Adrenal gland (tissue), 12 donors: Measurements from ENCODE around the gene CLASRP. TPM values are rescaled to one million over a fixed set of nuclear protein-coding genes. Genes with fewer than 3 reads are reported as not detected.

Experiments
- DNase-seq, 7 donors: peaks; one replicate each; pipeline ENCODE4 v3.0.0-alpha.2; 2019 to 2020
- H3K27ac ChIP-seq, 5 donors: fragments of 200-600 bp; sonication (generic) in 4 of 5; 1 replicate in 3 of 5; 2 replicates in 2 of 5; pipeline versions ENCODE4 v1.5.1 to v1.8.0; 2016 to 2020; ENCODE audit warnings: mild to moderate bottlenecking in 1 of 5
- H3K27me3 ChIP-seq: fragments of 200-600 bp; 2 replicates; pipeline ENCODE4 v1.8.0; 2021
- H3K36me3 ChIP-seq, 2 donors: fragments of 200-600 bp; replicated peaks in 1 of 2; 1 replicate in 1 of 2; 2 replicates in 1 of 2; pipeline versions ENCODE4 v1.5.1 to v1.8.0; 2018 to 2022
- H3K4me1 ChIP-seq, 2 donors: fragments of 200-600 bp; replicated peaks in 1 of 2; 1 replicate in 1 of 2; 2 replicates in 1 of 2; pipeline versions ENCODE4 v1.5.1 to v1.8.0; 2018 to 2021
- H3K4me3 ChIP-seq, 4 donors: fragments of 200-600 bp; sonication (generic) in 3 of 4; one replicate each; pipeline ENCODE4 v1.5.1; 2016 to 2018
- H3K9me3 ChIP-seq, 3 donors: fragments of 200-600 bp; sonication (generic) in 1 of 3; replicated peaks in 1 of 3; 1 replicate in 2 of 3; 2 replicates in 1 of 3; pipeline versions ENCODE4 v1.5.1 to v1.8.0; 2016 to 2021
- POLR2A ChIP-seq, 2 donors: fragments of 450-650 bp; IDR thresholded peaks; one replicate each; pipeline ENCODE4 v1.6.1; 2017; ENCODE audit warnings: antibody characterized with exemption in 2 of 2, mild to moderate bottlenecking in 2 of 2, moderate library complexity in 1 of 2
- WGBS, 4 donors: extraction: QIAGEN DNeasy Blood & Tissue Kit in 2 of 4; methylation state at CpG; one replicate each; pipeline versions ENCODE4 v1.1.5 to v1.1.7; 2013 to 2017; 5-methylcytosine and 5-hydroxymethylcytosine counted together
- intact Hi-C, 2 donors: fragments of 100-400 bp; cut with DNase I; formaldehyde crosslinking; loops; one replicate each; pipeline versions ENCODE4 v1.14.1 to v1.15.0; 2022 to 2023
- polyA plus RNA-seq, 3 donors: library from polyadenylated mRNA; stranded (reverse); fragments of 200-250 nt in 2 of 3; fragments of 350-450 nt in 1 of 3; fragmentation: Illumina TruSeq in 1 of 3; extraction: RNeasy Lipid Tissue Mini Kit (QIAGEN cat#74804) in 1 of 3; gene quantifications; one replicate each; pipeline ENCODE4 v1.2.3, GENCODE V29; 2013 to 2014
- total RNA-seq, 9 donors: library from RNA; depleted of rRNA in 4 of 9; stranded (reverse); fragments of >200 nt in 4 of 9; fragments of 120-200 nt in 1 of 9; fragmentation: NEBNext Ultra II Directional in 1 of 9; extraction: Animal tissue kit (Norgen Biotek cat#: 25700) in 1 of 9; gene quantifications; one replicate each; pipeline versions ENCODE4 v1.1.0 to v1.2.4, GENCODE V29; 2013 to 2023
- TF ChIP-seq, protein P1 (sequence below), 6 experiments: fragments of 450-650 bp in 4 of 6; fragments of 200-600 bp in 2 of 6; sonication (generic) in 1 of 6; IDR thresholded peaks; 1 replicate in 5 of 6; 2 replicates in 1 of 6; pipeline versions ENCODE4 v1.5.1 to v1.8.0; 2016 to 2021; ENCODE audit warnings: antibody characterized with exemption in 6 of 6, mild to moderate bottlenecking in 2 of 6, moderate library complexity in 1 of 6
- donor health status: healthy with polysubstance abuse.
- donor health status: Bipolar disorder and iron deficiency.
- donor health status: DM: yes; HTN: yes; CAD: no.
- donor health status: DM: no; HTN: no; CAD: no.
- donor health status: DM: no; HTN: no; CAD: no.
- donor health status: DM: yes; HTN: yes; CAD: no.

CLASRP gene
- total and polyA plus RNA-seq, 12 donors, result 19.8 to 730 (median 64.7) TPM

DNA sequence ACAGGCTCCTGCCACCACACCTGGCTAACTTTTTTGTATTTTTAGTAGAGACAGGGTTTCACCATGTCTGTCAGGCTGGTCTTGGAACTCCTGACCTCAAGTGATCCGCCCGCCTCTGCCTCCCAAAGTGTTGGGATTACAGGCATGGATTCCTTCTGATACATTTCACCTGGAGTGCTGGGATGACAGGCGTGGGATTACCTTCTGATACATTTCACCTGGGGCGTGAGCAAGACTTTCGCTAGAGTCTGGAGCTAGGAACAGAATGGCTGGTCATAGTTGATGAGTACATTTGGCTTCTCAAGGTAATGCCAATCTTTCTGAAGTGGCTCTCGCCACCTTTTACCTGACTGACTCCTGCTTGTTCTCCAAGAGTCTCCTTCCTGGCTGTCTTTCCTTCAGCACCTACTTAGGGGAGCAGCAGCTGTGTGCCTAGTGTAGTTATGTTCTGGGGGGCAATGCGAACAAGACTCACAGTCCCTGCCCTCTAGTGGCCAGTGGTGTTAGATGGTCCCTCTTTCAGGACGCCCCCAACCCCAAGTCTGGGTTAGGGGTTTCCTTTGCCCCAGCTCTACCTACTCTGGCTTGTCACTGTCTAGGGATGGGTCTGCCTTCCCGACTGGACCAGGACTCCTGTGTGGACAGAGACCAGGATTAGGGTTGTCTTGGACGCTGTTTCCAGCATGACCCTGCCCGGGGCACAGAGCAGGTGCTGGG is 73.4 kb downstream of the CLASRP start:
- TF ChIP-seq, protein P1, sequence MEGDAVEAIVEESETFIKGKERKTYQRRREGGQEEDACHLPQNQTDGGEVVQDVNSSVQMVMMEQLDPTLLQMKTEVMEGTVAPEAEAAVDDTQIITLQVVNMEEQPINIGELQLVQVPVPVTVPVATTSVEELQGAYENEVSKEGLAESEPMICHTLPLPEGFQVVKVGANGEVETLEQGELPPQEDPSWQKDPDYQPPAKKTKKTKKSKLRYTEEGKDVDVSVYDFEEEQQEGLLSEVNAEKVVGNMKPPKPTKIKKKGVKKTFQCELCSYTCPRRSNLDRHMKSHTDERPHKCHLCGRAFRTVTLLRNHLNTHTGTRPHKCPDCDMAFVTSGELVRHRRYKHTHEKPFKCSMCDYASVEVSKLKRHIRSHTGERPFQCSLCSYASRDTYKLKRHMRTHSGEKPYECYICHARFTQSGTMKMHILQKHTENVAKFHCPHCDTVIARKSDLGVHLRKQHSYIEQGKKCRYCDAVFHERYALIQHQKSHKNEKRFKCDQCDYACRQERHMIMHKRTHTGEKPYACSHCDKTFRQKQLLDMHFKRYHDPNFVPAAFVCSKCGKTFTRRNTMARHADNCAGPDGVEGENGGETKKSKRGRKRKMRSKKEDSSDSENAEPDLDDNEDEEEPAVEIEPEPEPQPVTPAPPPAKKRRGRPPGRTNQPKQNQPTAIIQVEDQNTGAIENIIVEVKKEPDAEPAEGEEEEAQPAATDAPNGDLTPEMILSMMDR (IDR thresholded peaks at IDR 0.05), result no peak
- TF ChIP-seq POLR2A (IDR thresholded peaks at IDR 0.05), result no peak
- 90 to 96% (median 93%) methylated on average over 10 to 11 of the region's 11 CpGs for WGBS, 4 donors
- intact Hi-C loops, result no loop called here
- no peaks in the 10 kb centered on the region for H3K27me3 ChIP-seq
- no peak overlapping the region for H3K4me3 ChIP-seq
- H3K36me3 ChIP-seq, result no peaks in the 10 kb centered on the region
- H3K27ac ChIP-seq, result no peak overlapping the region
- no peaks in the 10 kb centered on the region for H3K9me3 ChIP-seq
- peaks cover 2 to 30% of the 10 kb centered on the region in 2 donors for H3K4me1 ChIP-seq
- no peak for DNase-seq

DNA sequence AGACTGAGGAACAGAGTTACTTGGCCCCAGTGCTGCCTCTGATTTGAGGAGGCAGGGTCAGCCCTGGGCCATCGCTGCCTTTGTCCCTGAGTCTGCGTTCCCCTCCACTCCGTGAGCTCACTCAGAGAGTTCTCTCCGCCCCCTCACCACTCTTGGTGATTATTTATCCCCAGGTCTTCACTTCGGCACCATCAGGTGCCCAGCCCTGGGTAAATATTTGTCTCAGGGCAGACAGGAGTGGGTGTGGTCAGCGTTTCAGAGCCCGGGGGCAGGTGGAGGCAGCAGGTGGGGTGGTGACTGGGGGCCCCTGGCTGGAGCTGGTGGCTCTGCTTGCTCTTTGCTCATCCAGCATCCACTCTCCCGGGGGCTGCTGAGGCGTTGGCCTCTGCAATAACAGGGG is 74.8 kb downstream of the CLASRP start:
- H3K27ac ChIP-seq, result no peak overlapping the region
- peaks cover 15 to 34% of the 10 kb centered on the region in 2 donors for H3K4me1 ChIP-seq
- WGBS, 4 donors, result 47 to 81% (median 70%) methylated on average over 7 to 9 of the region's 9 CpGs
- no peaks in the 10 kb centered on the region for H3K27me3 ChIP-seq
- no peaks in the 10 kb centered on the region for H3K9me3 ChIP-seq
- TF ChIP-seq POLR2A (IDR thresholded peaks at IDR 0.05), result no peak
- TF ChIP-seq, protein P1 (IDR thresholded peaks at IDR 0.05), result no peak
- H3K36me3 ChIP-seq, result no peaks in the 10 kb centered on the region
- DNase-seq, result no peak
- intact Hi-C loops, result no loop called here
- no peak overlapping the region for H3K4me3 ChIP-seq

DNA sequence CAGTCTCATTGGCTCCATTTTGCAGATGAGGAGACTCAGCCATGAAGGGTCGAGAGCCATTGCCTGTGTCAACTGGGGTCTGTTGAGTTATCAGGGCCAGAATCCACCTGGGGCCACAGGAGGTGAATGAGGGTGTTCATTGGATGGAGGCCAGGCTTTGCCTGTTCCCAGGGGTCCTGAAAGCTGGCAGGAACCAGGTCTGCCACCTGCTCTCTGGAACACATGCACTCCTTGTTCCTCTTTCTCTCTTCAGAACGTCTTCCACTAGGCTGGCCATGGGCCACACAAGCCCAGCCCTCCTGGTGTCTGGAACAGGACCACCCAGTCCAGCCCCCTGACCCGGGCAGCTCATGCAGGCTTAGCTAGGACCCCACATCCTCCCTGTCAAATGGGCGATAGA is 75.3 kb downstream of the CLASRP start:
- no peaks in the 10 kb centered on the region for H3K9me3 ChIP-seq
- H3K4me3 ChIP-seq, result no peak overlapping the region
- TF ChIP-seq, protein P1 (IDR thresholded peaks at IDR 0.05), result no peak
- no peak for TF ChIP-seq POLR2A (IDR thresholded peaks at IDR 0.05)
- no peaks in the 10 kb centered on the region for H3K36me3 ChIP-seq
- peaks cover 18 to 39% of the 10 kb centered on the region in 2 donors for H3K4me1 ChIP-seq
- no peak for DNase-seq
- WGBS, 4 donors, result 78 to 93% (median 81%) methylated on average over 4 of the region's 4 CpGs
- no peak overlapping the region for H3K27ac ChIP-seq
- intact Hi-C loops, result no loop called here
- no peaks in the 10 kb centered on the region for H3K27me3 ChIP-seq

DNA sequence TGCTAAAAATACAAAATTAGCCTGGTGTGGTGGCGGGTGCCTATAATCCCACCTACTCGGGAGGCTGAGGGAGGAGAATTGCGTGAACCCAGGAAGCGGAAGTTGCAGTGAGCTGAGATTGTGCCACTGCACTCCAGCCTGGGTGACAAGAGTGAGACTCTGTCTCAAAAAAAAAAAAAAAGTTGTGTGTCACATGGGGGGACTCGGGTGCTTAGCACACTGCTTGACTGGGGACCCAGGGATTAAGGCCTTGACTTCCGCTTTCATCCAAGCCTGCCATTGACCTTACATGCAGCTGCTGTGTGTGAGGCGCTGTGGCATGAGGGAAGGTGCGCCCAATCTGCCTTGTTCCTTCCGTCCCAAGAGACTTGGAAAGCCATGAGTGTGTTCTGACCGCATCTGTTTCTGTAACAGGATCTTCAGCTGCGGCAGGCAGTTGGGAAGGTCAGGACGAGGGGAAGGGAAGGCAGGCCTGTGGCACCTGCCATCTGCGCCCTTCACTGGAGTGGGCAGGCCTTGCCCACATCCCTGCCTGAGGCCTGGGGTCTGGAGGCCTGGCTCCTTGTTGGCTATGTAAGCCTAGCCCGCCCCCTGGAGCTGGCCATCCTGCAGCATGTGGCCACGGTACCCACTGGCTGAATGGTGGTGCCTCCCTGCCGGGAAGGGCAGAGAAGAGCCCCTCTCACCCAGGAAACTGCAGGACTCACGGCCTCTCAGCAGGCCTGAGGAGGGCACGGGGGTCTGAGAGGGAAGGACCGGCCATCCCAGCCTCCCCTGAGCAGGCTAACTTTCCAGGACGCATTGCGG is 77.2 kb downstream of the CLASRP start:
- no peak for DNase-seq
- intact Hi-C loops, result no loop called here
- Histone ChIP-seq H3K4me3 (no peak overlapping the region), H3K36me3 (no peaks in the 10 kb centered on the region), H3K9me3 (no peaks in the 10 kb centered on the region), H3K27ac (peak overlapping the region in 2 of 5 donors; percentile 11 to 51), H3K4me1 (peaks cover 24 to 38% of the 10 kb centered on the region in 2 donors), H3K27me3 (no peaks in the 10 kb centered on the region)
- WGBS, 4 donors, result 85 to 91% (median 87%) methylated on average over 14 to 21 of the region's 21 CpGs
- TF ChIP-seq POLR2A (IDR thresholded peaks at IDR 0.05), result no peak
- TF ChIP-seq, protein P1 (IDR thresholded peaks at IDR 0.05), result no peak
